Suprapubic skin (tissue), 4 donors: Measurements from ENCODE around the gene ABCB1. TPM values are rescaled to one million over a fixed set of nuclear protein-coding genes. Genes with fewer than 3 reads are reported as not detected.
A peak's percentile ranks its signal among the peaks of the same experiment; 100 is the strongest.

Source experiments
- DNase-seq, 2 donors: peaks; one replicate each; pipeline ENCODE4 v3.0.0-alpha.2; 2019; ENCODE audit warnings: low spot score in 2 of 2
- H3K27ac ChIP-seq: fragments of 200-600 bp; sonication (generic); one replicate; pipeline ENCODE4 v1.5.1; 2019
- H3K27me3 ChIP-seq: fragments of 200-600 bp; sonication (generic); one replicate; pipeline ENCODE4 v1.5.1; 2019
- H3K36me3 ChIP-seq: fragments of 200-600 bp; sonication (generic); one replicate; pipeline ENCODE4 v1.5.1; 2019
- H3K4me1 ChIP-seq: fragments of 200-600 bp; sonication (generic); one replicate; pipeline ENCODE4 v1.5.1; 2019
- H3K4me3 ChIP-seq: fragments of 200-600 bp; sonication (generic); one replicate; pipeline ENCODE4 v1.5.1; 2019; ENCODE audit warnings: mild to moderate bottlenecking
- H3K9me3 ChIP-seq: fragments of 200-600 bp; sonication (generic); one replicate; pipeline ENCODE4 v1.5.1; 2019
- CTCF ChIP-seq, 2 donors: fragments of 200-600 bp in 1 of 2; fragments of 450-650 bp in 1 of 2; sonication (generic) in 1 of 2; IDR thresholded peaks; one replicate each; pipeline ENCODE4 v1.5.1; 2016 to 2019; ENCODE audit warnings: antibody characterized with exemption in 2 of 2, mild to moderate bottlenecking in 1 of 2, moderate library complexity in 1 of 2
- EP300 ChIP-seq: sonication (generic); formaldehyde crosslinking; IDR thresholded peaks from one replicate; pipeline ENCODE4 v1.6.1; 2017; ENCODE audit warnings: antibody characterized with exemption
- POLR2A ChIP-seq, 2 donors: fragments of 450-650 bp; IDR thresholded peaks; one replicate each; pipeline ENCODE4 v1.6.1; 2017; ENCODE audit warnings: antibody characterized with exemption in 2 of 2, mild to moderate bottlenecking in 2 of 2, moderate library complexity in 2 of 2
- POLR2AphosphoS5 ChIP-seq, 3 donors: sonication (generic); formaldehyde crosslinking; IDR thresholded peaks; one replicate each; pipeline ENCODE4 v1.6.1; 2017; ENCODE audit warnings: antibody characterized with exemption in 3 of 3
- WGBS: methylation state at CpG from one replicate; pipeline ENCODE4 v1.1.5; 2018; 5-methylcytosine and 5-hydroxymethylcytosine counted together
- total RNA-seq, 4 donors: library from RNA; depleted of rRNA; stranded (reverse); fragments of >200 nt; gene quantifications; one replicate each; pipeline ENCODE4 v1.1.0, GENCODE V29; 2016

ABCB1 gene
- total RNA-seq, 4 donors from 2014 or later = 0.79 to 7.0 (median 3.9) TPM

- Histone ChIP-seq H3K36me3 (no peaks in the 10 kb centered on the region), H3K4me1 (no peaks in the 10 kb centered on the region), H3K27ac (no peak overlapping the region), H3K4me3 (no peak overlapping the region), H3K9me3 (no peaks in the 10 kb centered on the region), H3K27me3 (no peaks in the 10 kb centered on the region)
- WGBS = 78% methylated on average over 5 of the region's 5 CpGs
- no peak for DNase-seq
- TF ChIP-seq POLR2AphosphoS5 (IDR thresholded peaks at IDR 0.05) (no peak), POLR2A (IDR thresholded peaks at IDR 0.05) (no peak), CTCF (IDR thresholded peaks at IDR 0.05) (no peak), EP300 (no peak)
Measured at GRCh38 chr7:87609916-87610315, 9.2 kb upstream of the ABCB1 start.

- Histone ChIP-seq H3K4me3 (no peak overlapping the region), H3K9me3 (no peaks in the 10 kb centered on the region), H3K27ac (no peak overlapping the region), H3K36me3 (no peaks in the 10 kb centered on the region), H3K27me3 (no peaks in the 10 kb centered on the region), H3K4me1 (no peaks in the 10 kb centered on the region)
- TF ChIP-seq POLR2A (IDR thresholded peaks at IDR 0.05) (no peak), POLR2AphosphoS5 (IDR thresholded peaks at IDR 0.05) (no peak), EP300 (no peak), CTCF (IDR thresholded peaks at IDR 0.05) (no peak)
- no peak for DNase-seq
- 44% methylated on average over 3 of the region's 3 CpGs for WGBS
Measured at GRCh38 chr7:87608431-87608830, 7.7 kb upstream of the ABCB1 start.

GRCh38 chr7:87604264-87604663 is 3.6 kb upstream of the ABCB1 start:
- H3K27me3 ChIP-seq = peaks cover 14% of the 10 kb centered on the region

GRCh38 chr7:87599336-87599735 is 1.3 kb downstream of the ABCB1 start:
- TF ChIP-seq CTCF (IDR thresholded peaks at IDR 0.05) = no peak
- no peak for TF ChIP-seq EP300
- TF ChIP-seq POLR2A (IDR thresholded peaks at IDR 0.05) = no peak
- no peak for TF ChIP-seq POLR2AphosphoS5 (IDR thresholded peaks at IDR 0.05)
- Histone ChIP-seq H3K4me1 (peaks cover 10% of the 10 kb centered on the region), H3K9me3 (no peaks in the 10 kb centered on the region), H3K36me3 (no peaks in the 10 kb centered on the region), H3K27ac (no peak overlapping the region), H3K4me3 (no peak overlapping the region), H3K27me3 (peaks cover 14% of the 10 kb centered on the region)
- WGBS = 67% methylated on average over 10 of the region's 10 CpGs
- no peak for DNase-seq

More at GRCh38 chr7:87604264-87604663, 3.6 kb upstream of the ABCB1 start:
- no peak overlapping the region for H3K4me3 ChIP-seq
- DNase-seq = no peak
- TF ChIP-seq CTCF (IDR thresholded peaks at IDR 0.05) (no peak), POLR2AphosphoS5 (IDR thresholded peaks at IDR 0.05) (no peak), POLR2A (IDR thresholded peaks at IDR 0.05) (no peak), EP300 (no peak)
- no peak overlapping the region for H3K27ac ChIP-seq
- 97% methylated on average over 1 of the region's 1 CpG for WGBS
- peaks cover 10% of the 10 kb centered on the region for H3K4me1 ChIP-seq
- H3K9me3 ChIP-seq = no peaks in the 10 kb centered on the region
- H3K36me3 ChIP-seq = no peaks in the 10 kb centered on the region

GRCh38 chr7:87598234-87599009 is 2.3 kb downstream of the ABCB1 start:
- WGBS = 67% methylated on average over 4 of the region's 4 CpGs
- Histone ChIP-seq H3K27ac (no peak overlapping the region), H3K9me3 (no peaks in the 10 kb centered on the region), H3K4me3 (peak overlapping the region; percentile 5), H3K4me1 (peaks cover 10% of the 10 kb centered on the region), H3K27me3 (peaks cover 14% of the 10 kb centered on the region), H3K36me3 (no peaks in the 10 kb centered on the region)
- TF ChIP-seq EP300 = no peak
- no peak for TF ChIP-seq CTCF (IDR thresholded peaks at IDR 0.05)
- no peak for TF ChIP-seq POLR2A (IDR thresholded peaks at IDR 0.05)
- TF ChIP-seq POLR2AphosphoS5 (IDR thresholded peaks at IDR 0.05) = no peak
- no peak for DNase-seq
